Brain microvascular endothelial cell (primary cell): Measurements from ENCODE around the gene TMEM116.

Experiments
- DNase-seq: peaks from one replicate; pipeline ENCODE4 v3.0.0-alpha.2; 2020
- H3K27ac ChIP-seq: fragments of 250-450 bp; sonication (Bioruptor Pico); 2 replicates; pipeline ENCODE4 v1.5.1; 2020; ENCODE audit warnings: mild to moderate bottlenecking, moderate library complexity
- H3K27me3 ChIP-seq: fragments of 250-450 bp; sonication (Bioruptor Pico); replicated peaks from 2 replicates; pipeline ENCODE4 v1.5.1; 2020; ENCODE audit warnings: mild to moderate bottlenecking
- H3K36me3 ChIP-seq: fragments of 250-450 bp; sonication (Bioruptor Pico); replicated peaks from 2 replicates; pipeline ENCODE4 v1.5.1; 2020; ENCODE audit warnings: mild to moderate bottlenecking
- H3K4me3 ChIP-seq: 2 replicates; pipeline ENCODE4 v1.5.1; 2011; ENCODE audit warnings: low read depth, mild to moderate bottlenecking, control low read depth, low read length, moderate library complexity
- in situ Hi-C: cut with HindIII; loops from 2 replicates; pipeline ENCODE4 v1.10.0; 2017; ENCODE audit warnings: low sequenced_read_pairs, low pct_ligation_motif_present
- TF ChIP-seq, protein P1 (sequence below): IDR thresholded peaks from 2 replicates; pipeline ENCODE4 v1.5.1; 2011; ENCODE audit warnings: low read depth, mild to moderate bottlenecking, moderate library complexity, low read length, control low read depth, inconsistent platforms; ENCODE audit errors: missing control alignments

TMEM116 gene

DNA sequence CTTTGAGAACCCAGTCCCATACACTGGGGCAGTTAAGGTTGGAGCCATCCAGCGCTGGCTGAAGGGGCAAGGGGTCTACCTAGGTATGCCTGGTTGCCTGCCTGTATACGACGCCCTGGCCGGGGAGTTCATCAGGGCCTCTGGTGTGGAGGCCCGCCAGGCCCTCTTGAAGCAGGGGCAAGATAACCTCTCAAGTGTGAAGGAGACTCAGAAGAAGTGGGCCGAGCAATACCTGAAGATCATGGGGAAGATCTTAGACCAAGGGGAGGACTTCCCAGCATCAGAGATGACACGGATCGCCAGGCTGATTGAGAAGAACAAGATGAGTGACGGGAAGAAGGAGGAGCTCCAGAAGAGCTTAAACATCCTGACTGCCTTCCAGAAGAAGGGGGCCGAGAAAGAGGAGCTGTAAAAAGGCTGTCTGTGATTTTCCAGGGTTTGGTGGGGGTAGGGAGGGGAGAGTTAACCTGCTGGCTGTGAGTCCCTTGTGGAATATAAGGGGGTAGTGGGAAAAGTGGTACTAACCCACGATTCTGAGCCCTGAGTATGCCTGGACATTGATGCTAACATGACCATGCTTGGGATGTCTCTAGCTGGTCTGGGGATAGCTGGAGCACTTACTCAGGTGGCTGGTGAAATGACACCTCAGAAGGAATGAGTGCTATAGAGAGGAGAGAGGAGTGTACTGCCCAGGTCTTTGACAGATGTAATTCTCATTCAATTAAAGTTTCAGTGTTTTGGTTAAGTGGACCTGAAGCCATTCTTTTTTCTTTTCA lies 9.5 kb upstream of the TMEM116 start:
- H3K27ac ChIP-seq: no peak overlapping the region
- in situ Hi-C loops: no loop called here
- TF ChIP-seq, protein P1, sequence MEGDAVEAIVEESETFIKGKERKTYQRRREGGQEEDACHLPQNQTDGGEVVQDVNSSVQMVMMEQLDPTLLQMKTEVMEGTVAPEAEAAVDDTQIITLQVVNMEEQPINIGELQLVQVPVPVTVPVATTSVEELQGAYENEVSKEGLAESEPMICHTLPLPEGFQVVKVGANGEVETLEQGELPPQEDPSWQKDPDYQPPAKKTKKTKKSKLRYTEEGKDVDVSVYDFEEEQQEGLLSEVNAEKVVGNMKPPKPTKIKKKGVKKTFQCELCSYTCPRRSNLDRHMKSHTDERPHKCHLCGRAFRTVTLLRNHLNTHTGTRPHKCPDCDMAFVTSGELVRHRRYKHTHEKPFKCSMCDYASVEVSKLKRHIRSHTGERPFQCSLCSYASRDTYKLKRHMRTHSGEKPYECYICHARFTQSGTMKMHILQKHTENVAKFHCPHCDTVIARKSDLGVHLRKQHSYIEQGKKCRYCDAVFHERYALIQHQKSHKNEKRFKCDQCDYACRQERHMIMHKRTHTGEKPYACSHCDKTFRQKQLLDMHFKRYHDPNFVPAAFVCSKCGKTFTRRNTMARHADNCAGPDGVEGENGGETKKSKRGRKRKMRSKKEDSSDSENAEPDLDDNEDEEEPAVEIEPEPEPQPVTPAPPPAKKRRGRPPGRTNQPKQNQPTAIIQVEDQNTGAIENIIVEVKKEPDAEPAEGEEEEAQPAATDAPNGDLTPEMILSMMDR: no peak
- H3K36me3 ChIP-seq: peaks cover 31% of the 10 kb centered on the region
- H3K4me3 ChIP-seq: no peak overlapping the region
- DNase-seq: no peak
- H3K27me3 ChIP-seq: no peaks in the 10 kb centered on the region

DNA sequence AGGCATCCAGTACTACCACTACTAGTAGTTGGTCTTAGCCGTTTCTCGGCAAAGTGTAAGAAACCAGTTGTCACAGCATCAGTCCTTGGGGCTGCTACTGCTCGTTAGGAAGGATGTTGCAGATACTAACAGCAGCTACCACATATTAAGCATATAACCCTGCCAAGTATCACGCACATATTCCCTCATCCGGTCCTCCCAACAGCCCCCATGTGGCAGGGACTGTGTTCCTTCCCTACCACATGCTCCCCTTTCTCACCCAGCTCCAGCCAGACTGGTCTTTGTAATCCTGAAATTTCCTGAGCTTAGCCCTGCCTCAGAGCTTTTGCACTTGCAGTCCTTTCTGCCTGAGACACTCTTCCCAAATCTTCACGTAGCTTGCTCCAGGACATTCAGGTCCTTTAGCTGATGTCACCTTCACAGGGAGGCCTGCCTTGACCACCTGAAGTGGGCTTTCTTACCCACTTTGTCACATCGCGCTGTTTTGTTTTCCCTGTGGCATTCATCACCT lies 8.0 kb upstream of the TMEM116 start:
- in situ Hi-C loops: no loop called here
- Histone ChIP-seq H3K36me3 (peaks cover 33% of the 10 kb centered on the region), H3K27me3 (no peaks in the 10 kb centered on the region), H3K27ac (no peak overlapping the region), H3K4me3 (no peak overlapping the region)
- TF ChIP-seq, protein P1: no peak
- no peak for DNase-seq

DNA sequence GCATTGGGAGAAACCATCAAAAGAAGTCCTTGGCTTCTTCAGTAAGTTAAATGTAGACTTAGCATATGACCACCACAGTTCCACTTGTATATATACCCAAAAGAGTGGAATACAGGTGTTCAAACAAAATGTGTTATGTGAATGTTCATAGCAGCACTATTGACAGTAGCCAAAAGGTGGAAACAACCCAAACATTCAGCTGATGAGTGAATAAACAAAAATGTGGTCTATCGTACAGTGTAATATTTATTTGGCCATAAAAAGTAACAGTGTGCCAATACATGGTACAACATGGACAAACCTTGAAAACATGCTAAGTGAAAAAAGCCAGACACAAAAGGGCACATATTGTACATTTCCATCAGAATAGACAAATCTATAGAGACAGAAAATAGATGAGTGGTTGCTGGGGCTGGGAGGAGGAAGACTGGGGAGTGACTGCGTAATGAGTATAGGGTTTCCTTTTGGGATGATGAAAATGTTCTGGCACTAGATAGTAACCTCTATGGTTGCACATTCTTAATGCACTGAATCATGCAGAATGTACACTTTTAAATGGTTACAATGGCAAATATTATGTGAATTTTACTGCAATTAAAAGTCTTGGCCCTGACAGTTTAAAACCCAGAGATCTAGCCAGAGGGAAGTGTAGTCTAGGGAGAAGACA lies 5.7 kb upstream of the TMEM116 start:
- Histone ChIP-seq H3K27ac (peak overlapping the region; percentile 42), H3K36me3 (peaks cover 28% of the 10 kb centered on the region), H3K27me3 (no peaks in the 10 kb centered on the region), H3K4me3 (no peak overlapping the region)
- TF ChIP-seq, protein P1: no peak
- DNase-seq: peak; percentile 72
- in situ Hi-C loops: no loop called here

DNA sequence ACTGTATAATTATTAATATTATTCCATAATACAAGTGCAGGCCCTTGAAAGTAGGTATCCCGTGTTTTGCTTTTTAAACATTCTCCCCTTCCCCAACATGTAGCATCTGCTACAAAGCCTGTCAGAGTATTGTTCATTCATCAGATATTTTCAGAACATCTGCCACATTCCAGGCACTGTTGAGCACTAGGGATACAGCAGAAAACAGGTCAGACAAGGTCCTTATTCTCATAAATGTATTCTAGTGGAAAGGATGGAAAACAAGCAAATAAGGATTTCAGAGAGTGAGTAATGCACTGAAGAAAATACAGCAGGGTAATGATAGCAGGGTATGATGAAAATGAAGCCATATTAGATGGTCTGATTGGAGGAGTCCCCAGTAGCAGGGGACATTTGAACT lies 4.1 kb upstream of the TMEM116 start:
- peaks cover 13% of the 10 kb centered on the region for H3K36me3 ChIP-seq
- no peak overlapping the region for H3K27ac ChIP-seq
- no peaks in the 10 kb centered on the region for H3K27me3 ChIP-seq
- in situ Hi-C loops: no loop called here
- no peak overlapping the region for H3K4me3 ChIP-seq
- DNase-seq: no peak
- TF ChIP-seq, protein P1: no peak

DNA sequence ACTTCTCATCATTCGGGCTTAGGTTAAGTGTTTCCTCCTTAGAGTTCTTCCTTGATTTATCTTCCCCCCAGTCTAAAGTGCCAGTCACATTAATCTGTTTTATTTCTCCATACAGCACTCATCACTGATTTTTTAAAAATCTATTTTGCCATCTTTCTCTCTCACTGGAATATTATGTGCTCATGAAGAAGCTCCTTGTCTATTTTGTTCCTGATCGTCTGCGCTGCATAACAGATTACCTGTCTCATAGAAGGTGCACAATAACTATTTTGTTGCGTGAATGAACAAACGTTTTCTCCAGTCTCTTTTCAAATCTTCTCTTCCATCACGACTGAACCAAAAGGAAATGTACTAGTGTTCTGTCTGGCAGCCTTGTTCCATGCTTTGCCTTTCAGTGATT lies 3.0 kb upstream of the TMEM116 start:
- TF ChIP-seq, protein P1: no peak
- in situ Hi-C loops: no loop called here
- no peak overlapping the region for H3K27ac ChIP-seq
- DNase-seq: no peak
- H3K27me3 ChIP-seq: no peaks in the 10 kb centered on the region
- H3K4me3 ChIP-seq: no peak overlapping the region
- peaks cover 8% of the 10 kb centered on the region for H3K36me3 ChIP-seq
